Measurements from ENCODE around the gene NRXN3.

NRXN3 gene

DNA sequence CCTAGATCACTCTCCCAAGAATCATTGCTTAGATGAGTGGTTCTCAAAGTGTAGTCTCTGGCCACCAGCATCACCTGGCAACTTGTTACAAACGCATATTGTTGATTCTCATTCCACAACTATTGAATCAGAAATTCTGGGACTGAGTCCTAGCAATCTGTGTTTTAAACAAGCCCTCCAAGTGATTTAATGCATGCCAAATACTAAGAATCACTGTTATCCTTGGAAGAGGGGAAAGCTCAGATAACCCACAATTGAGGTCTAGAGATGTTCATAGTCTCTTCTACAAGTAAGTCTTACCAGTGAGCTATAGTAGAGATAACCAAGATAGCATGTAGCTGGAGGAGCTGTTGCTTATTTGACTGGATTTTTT lies 1374.5 kb downstream of the NRXN3 start:
- H3K4me3 ChIP-seq (ENCODE audit: low read depth, low read length): no peak overlapping the region
- TF ChIP-seq, protein P1, sequence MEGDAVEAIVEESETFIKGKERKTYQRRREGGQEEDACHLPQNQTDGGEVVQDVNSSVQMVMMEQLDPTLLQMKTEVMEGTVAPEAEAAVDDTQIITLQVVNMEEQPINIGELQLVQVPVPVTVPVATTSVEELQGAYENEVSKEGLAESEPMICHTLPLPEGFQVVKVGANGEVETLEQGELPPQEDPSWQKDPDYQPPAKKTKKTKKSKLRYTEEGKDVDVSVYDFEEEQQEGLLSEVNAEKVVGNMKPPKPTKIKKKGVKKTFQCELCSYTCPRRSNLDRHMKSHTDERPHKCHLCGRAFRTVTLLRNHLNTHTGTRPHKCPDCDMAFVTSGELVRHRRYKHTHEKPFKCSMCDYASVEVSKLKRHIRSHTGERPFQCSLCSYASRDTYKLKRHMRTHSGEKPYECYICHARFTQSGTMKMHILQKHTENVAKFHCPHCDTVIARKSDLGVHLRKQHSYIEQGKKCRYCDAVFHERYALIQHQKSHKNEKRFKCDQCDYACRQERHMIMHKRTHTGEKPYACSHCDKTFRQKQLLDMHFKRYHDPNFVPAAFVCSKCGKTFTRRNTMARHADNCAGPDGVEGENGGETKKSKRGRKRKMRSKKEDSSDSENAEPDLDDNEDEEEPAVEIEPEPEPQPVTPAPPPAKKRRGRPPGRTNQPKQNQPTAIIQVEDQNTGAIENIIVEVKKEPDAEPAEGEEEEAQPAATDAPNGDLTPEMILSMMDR (IDR thresholded peaks at IDR 0.05; ENCODE audit: low read depth, low read length): no peak

DNA sequence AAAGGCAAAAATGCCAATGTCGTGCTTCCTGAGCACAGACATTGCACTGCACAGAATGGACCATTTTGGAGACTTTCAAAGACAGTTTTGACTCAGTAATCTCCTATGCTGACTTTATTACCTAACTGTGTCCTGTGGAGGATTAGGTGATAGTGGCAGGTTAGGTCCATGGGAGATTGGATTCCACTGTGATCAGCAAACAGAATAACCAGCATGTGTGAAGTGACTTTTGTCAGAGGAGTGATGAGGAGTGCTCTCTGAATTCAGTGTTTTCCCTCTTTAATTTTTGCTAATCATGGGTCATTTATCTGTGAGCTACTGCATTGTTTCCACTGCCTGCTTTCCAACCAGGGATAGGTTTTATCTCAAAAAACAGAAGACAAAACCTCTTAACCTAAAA lies 1378.7 kb downstream of the NRXN3 start:
- TF ChIP-seq, protein P1 (IDR thresholded peaks at IDR 0.05; ENCODE audit: low read depth, low read length): no peak

DNA sequence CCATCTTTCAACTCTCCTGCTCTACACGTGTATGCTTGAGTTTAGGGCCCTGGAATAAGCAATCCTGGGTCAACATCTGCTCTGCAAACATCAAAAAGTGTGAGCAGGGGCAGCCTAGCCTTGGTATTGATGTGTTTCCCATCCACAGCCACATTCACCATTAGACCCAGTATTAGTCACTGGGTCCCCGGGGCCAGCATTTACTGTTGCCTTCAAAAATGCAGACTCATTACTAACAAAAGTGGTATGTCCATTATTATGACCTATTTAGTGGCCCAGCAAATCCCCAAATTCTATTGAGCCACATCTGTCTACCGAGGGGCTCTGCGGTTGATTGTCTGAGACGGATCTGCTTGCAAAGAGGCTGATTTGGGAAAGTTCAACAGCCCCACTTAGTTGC lies 1379.3 kb downstream of the NRXN3 start:
- no peak overlapping the region for H3K4me3 ChIP-seq (ENCODE audit: low read depth, low read length)
- TF ChIP-seq, protein P1 (IDR thresholded peaks at IDR 0.05; ENCODE audit: low read depth, low read length): no peak

More for the DNA sequence above, 1378.7 kb downstream of the NRXN3 start:
- H3K4me3 ChIP-seq (ENCODE audit: low read depth, low read length): no peak overlapping the region

DNA sequence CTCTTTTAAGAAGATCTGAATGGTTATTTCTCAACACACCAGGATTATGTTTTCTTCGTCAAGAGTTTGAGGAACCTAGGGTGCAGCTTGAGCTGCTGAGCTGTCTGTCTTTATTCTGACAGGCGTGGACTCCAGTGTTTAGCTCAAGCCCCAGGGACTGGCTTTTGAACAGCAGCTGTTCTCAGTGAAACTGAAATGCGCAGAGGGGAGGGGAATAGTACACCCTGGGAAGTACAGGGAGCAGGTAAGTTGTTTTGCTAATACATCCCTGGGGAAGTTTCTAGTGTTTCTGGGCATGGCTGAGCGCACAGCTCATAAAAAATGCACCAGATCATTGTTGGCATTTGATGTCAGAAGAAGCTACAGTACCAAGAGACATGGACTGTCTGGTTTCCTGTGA lies 1381.3 kb downstream of the NRXN3 start:
- no peak overlapping the region for H3K4me3 ChIP-seq (ENCODE audit: low read depth, low read length)
- TF ChIP-seq, protein P1 (IDR thresholded peaks at IDR 0.05; ENCODE audit: low read depth, low read length): no peak

DNA sequence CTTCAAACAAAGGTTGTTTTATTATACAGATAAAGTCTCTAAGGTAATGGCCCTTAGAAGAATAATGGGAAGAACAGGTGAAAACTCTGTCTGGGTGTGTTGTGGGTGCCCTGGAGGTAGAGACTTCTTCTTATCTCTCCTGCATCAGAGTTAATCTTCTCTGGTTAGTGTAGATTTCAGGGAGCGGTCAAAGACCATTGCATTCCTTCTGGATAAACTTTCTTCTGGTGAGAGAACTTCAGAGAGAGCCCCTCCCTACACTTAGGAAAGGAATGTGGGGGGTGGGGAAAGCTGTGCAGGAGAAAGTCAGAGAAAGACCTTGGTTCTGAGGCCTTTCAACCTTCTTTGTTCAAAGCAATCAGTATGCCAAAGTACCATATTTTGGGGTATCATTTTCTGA lies 1382.6 kb downstream of the NRXN3 start:
- TF ChIP-seq, protein P1 (IDR thresholded peaks at IDR 0.05; ENCODE audit: low read depth, low read length): no peak
- H3K4me3 ChIP-seq (ENCODE audit: low read depth, low read length): no peak overlapping the region

DNA sequence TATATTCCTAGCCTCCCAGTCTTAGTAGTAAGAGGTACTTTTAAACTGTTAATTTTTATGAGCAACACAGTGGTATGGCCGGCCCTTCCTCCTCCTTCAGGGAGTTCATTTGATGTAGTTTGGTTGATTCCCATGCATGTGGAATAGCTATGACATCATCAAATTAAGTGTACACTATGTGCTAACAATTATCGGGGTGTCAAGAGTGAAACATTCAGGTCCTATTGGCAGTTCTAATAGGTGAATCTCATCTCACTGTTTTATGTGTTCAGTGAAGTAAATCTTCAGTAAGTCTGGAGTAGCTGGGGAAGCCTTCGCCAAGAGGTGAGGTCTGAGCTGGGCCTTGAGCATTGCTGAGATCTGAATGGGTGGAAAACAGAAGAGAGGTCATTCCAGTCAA lies 1384.6 kb downstream of the NRXN3 start:
- TF ChIP-seq, protein P1 (IDR thresholded peaks at IDR 0.05; ENCODE audit: low read depth, low read length): no peak
- H3K4me3 ChIP-seq (ENCODE audit: low read depth, low read length): no peak overlapping the region

DNA sequence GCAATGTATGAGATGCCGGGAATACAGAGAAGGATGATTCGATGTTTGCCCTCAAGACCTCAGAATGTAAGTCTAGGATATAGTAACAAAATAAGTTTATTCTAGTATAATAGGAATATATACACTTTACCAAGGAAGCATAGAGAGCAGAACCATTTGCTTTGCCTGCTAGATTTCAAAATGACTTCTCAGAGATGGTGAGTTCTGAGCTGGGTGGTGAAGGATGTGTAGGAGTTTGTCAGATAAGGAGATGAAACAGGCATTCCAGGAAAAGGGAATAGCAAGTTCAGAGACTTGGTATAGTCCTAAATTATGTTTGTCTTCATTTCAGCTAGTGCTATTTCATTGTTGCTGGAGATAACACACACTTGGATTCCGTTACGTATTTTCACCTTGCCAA lies 1385.3 kb downstream of the NRXN3 start:
- TF ChIP-seq, protein P1 (IDR thresholded peaks at IDR 0.05; ENCODE audit: low read depth, low read length): no peak
- no peak overlapping the region for H3K4me3 ChIP-seq (ENCODE audit: low read depth, low read length)

Measured in WI38 (cell line).